GM23338 (cell line): Measurements from ENCODE around the gene FOCAD.

Source experiments
- CREB1 ChIP-seq: fragments of 250-450 bp; sonication (Bioruptor Pico); IDR thresholded peaks from 2 replicates; pipeline ENCODE4 v1.5.0; 2020; ENCODE audit warnings: low read depth, mild to moderate bottlenecking, moderate library complexity
- CTCF ChIP-seq, 2 experiments: fragments of 200-600 bp in 1 of 2; sonication (generic) in 1 of 2; conservative IDR thresholded peaks; 2 replicates each; pipeline versions ENCODE4 v1.5.1 to v1.6.1; 2016 to 2017; ENCODE audit warnings: antibody characterized with exemption in 2 of 2, low read depth in 2 of 2, mild to moderate bottlenecking in 2 of 2, moderate library complexity in 1 of 2
- ETS1 ChIP-seq: IDR thresholded peaks from 2 replicates; pipeline ENCODE4 v1.6.1; 2016; ENCODE audit warnings: antibody characterized with exemption
- EZH2 ChIP-seq: fragments of 200-600 bp; sonication (generic); IDR thresholded peaks from one replicate; pipeline ENCODE4 v1.8.0; 2017; ENCODE audit warnings: antibody characterized with exemption, mild to moderate bottlenecking, low read depth; ENCODE audit not compliant: unreplicated experiment
- EZH2phosphoT487 ChIP-seq: fragments of 200-600 bp; sonication (generic); IDR thresholded peaks from one replicate; pipeline ENCODE4 v1.8.1; 2018; ENCODE audit warnings: antibody characterized with exemption; ENCODE audit not compliant: unreplicated experiment
- JUNB ChIP-seq: IDR thresholded peaks from one replicate; pipeline ENCODE4 v1.6.1; 2016; ENCODE audit warnings: antibody characterized with exemption; ENCODE audit not compliant: unreplicated experiment
- POLR2AphosphoS5 ChIP-seq: IDR thresholded peaks from 2 replicates; pipeline ENCODE4 v1.6.1; 2016; ENCODE audit warnings: antibody characterized with exemption, low read depth
- STAT1 ChIP-seq: IDR thresholded peaks from one replicate; pipeline ENCODE4 v1.6.1; 2016; ENCODE audit warnings: antibody characterized with exemption; ENCODE audit not compliant: unreplicated experiment

DNA sequence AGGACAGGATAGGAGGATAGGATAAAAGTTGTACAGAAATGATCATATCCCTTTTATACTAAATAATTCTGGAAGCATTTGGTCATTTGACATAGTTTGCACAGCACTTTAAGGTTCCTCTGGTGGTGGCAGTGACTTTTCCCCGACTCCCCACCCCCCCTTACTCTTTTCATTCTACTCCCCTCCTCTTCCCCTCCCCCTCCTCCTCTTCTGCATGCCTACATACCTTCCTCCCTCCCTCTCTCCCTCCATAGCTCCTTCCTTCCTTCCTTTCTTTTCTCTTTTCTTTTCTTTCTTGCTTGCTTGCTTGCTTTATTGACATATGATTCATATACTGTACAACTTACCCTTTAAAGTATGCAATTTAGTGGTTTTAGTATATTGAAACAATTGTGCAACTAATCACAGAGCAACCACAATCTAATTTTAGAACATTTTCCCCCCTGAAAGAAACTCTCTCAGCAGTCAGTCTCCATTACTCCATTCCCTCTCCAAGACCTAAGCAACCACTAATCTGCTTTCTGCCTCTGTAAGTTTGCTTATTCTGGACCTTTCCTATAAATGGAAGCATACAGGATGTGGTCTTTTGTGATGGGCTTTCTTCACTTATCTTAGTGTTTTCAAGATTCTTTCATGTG lies 188.4 kb downstream of the FOCAD start:
- TF ChIP-seq JUNB (no peak), CTCF (conservative IDR thresholded peaks at IDR 0.05; ENCODE audit: low read depth in 2 of 2) (no peak), EZH2phosphoT487 (no peak), EZH2 (no peak), CREB1 (CRISPR knock-in tag) (no peak), POLR2AphosphoS5 (no peak), STAT1 (no peak), ETS1 (no peak)
